GM18870 (cell line): ENCODE results near the gene TARBP2.
"Not testable (repeated sequence)": the region's sequence is repeated elsewhere in the genome, so short reads cannot be mapped to it uniquely, and the experiment has no call there.

Source experiments
- ATAC-seq: cut with Tn5 transposase; IDR thresholded peaks from one replicate; pipeline ENCODE4 v1.9.1; 2021; ENCODE audit warnings: moderate library complexity; ENCODE audit not compliant: unreplicated experiment

TARBP2 gene

DNA sequence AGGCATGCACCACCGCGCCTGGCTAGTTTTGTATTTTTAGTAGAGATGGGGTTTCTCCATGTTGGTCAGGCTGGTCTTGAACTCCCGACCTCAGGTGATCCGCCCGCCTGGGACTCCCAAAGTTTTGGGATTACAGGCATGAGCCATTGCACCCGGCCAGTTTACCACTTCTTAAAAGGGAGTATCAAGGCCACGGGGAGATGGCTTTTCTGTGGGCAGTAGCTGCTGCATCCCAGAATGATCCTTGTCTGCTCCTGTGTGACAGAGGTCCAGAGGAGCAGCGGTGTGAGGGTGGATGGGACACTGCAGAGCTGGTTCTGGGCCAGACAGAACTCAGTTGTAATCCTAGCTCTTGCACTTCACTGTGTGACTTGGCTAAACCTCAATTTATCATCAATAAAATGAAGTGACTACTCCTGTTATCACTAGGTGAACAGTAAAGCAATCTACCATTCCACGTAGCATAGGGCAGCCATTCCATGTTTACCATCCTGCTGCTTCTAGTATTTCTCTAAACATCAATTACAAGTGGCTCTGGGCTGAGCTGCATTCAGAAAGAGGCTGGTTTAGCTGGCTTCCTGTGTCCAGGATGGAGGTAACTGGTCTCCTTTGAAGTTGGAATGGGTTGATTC lies 9.2 kb downstream of the TARBP2 start:
- ATAC-seq: no peak

DNA sequence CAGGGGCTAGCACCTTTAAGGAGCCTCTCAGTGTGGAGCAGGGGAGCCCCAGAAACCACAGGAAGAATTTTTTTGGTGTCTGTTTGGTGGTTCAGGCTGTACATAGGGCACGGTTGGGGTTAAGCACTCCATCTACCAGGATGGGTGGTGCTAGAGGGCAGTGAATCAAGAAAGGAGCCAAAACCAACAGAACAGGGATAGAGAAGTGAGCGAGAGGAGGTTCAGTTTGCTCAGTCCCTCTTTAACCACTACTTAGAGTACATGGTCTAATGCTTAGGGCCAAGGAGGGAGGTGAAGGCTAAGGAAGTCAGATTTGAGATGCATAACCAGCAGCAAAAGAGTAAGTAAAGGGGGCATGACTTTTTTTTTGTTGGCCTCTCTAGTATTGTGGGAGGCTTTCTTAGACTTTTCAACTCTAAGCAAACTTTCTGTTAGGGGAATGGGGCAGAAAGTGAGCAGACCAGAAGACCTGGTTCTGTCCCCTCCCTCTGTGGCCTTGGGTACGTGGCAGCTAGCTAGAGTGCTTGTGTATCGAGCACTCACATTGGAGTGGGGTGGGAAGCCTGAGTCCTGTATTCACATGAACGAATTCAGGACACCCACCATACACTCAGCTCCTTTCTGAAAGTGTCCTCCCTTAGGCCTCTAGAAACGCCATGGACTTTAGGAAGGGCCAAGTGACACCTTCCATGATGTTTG lies 12.8 kb downstream of the TARBP2 start:
- no peak for ATAC-seq

GRCh38 chr12:53514628-53515290 lies 13.7 kb downstream of the TARBP2 start:
- no peak for ATAC-seq

- ATAC-seq: no peak
Measured at GRCh38 chr12:53515291-53515680, 14.2 kb downstream of the TARBP2 start.

- no peak for ATAC-seq
Measured at GRCh38 chr12:53516758-53517455, 15.8 kb downstream of the TARBP2 start.

- no peak for ATAC-seq
Measured at GRCh38 chr12:53518381-53518780, 17.3 kb downstream of the TARBP2 start.

- no peak for ATAC-seq
Measured at GRCh38 chr12:53523131-53523530, 22.0 kb downstream of the TARBP2 start.

DNA sequence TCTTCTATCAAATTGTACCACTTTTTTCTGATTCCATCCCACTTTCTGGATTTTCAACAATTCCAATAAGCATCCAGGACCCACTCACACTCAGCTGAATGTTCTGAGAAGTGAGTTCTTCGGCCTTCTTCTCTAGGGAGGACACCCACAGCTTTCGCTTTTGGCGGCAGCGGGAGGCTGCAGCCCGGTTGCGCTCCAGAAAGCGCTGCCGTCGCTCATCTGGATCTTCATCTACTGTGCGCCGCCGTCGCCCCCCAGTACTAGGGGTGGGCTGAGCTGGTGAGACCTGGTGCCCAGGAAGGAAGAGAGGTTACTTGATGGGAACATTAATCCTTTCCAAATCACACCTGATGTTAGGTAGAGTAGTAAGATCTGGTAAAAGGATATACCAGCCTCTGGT lies 23.4 kb downstream of the TARBP2 start:
- ATAC-seq: no peak

DNA sequence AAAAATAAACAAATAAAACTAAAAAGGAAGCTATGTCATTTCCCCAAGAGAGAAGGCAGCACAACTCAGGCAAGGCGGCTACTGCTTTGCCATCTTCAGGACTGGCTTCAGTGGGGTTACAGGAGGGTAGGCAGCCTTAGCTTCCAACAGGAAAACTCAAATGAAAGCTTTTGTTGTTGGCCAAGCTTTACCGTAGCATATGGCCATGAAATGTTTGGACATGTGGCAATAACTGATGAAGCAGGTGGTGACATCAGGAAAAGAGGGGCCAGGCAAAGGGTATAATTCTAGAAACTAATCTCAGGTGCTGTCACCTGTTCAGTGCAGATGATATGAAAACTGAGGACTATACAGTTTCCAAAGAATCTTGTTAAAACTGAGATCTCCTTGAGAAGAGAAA lies 29.0 kb downstream of the TARBP2 start:
- no peak for ATAC-seq

DNA sequence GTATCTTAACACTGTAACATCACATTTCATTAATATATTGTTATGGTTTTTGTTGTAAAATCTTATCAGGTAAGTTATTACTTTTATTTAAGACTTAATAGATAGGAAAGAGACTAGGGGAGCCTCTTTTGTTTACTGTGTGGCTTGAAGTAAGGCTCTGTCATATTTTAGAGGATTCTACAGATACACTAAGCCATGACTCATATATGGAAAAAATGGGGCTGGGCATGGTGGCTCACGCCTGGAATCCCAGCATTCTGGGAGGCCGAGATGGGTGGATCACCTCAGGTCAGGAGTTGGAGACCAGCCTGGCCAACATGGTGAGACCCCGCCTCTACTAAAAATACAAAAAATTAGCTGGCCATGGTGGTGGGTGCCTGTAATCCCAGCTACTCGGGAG lies 29.8 kb downstream of the TARBP2 start:
- ATAC-seq: no peak

GRCh38 chr12:53532021-53532420 lies 30.9 kb downstream of the TARBP2 start:
- no peak for ATAC-seq

GRCh38 chr12:53532524-53533445 lies 31.7 kb downstream of the TARBP2 start:
- no peak for ATAC-seq

- ATAC-seq: no peak
Measured at GRCh38 chr12:53533471-53533870, 32.4 kb downstream of the TARBP2 start.

GRCh38 chr12:53536962-53537361 lies 35.9 kb downstream of the TARBP2 start:
- ATAC-seq: no peak

GRCh38 chr12:53538209-53538689 lies 37.2 kb downstream of the TARBP2 start:
- ATAC-seq: no peak

- no peak for ATAC-seq
Measured at GRCh38 chr12:53539526-53539925, 38.4 kb downstream of the TARBP2 start.

DNA sequence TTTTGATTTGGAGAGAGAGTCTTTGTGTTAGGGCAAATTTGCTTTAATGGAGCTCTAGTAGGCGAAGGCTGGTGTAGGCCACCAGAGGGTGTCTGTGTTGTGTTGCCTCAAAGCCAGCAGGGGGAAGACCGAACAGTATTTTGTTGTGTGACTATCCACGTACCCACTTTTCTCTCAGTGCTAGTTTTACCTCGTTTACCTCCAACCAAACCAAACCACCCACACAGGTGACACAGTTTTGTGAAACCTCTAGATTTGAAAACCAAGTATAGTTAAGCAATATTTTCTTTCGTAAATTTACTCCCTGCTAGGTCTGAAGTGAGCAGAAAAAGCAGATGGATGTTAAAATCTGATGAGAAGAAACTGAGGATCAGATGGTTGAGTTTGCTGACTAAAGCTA lies 42.5 kb downstream of the TARBP2 start:
- no peak for ATAC-seq

DNA sequence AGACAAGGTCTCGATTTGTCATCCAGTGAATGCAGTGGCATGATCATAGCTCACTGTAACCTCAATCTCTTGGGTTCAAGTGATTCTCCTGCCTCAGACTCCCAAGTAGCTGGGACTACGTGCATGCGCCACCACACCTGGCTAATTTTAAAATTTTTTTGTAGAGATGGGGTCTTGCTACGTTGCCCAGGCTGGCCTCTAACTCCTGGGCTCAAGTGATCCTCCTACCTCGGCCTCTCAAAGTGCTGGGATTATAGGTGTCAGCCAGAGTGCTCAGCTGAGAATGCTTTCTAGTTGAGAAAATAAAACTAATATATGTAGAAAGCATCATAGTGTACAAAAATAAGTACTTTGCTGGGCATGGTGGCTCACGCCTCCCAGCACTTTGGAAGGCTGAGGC lies 47.3 kb downstream of the TARBP2 start:
- not testable (repeated sequence) for ATAC-seq

DNA sequence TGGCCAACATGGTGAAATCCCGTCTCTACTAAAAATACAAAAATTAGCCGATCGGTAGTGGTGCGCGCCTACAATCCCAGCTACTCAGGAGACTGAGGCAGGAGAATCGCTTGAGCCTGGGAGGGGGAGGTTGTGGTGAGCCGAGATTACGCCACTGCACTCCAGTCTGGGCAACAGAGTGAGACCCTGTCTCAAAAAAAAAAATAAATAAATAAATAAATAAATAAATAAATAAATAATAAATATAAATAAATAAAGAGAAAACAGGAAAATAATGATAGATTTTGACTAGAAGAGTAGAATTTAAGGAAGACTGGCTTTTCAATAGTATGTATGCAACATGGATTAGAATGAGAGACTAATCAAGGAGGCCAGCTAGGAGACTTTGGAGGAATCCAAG lies 49.0 kb downstream of the TARBP2 start:
- ATAC-seq: not testable (repeated sequence)

DNA sequence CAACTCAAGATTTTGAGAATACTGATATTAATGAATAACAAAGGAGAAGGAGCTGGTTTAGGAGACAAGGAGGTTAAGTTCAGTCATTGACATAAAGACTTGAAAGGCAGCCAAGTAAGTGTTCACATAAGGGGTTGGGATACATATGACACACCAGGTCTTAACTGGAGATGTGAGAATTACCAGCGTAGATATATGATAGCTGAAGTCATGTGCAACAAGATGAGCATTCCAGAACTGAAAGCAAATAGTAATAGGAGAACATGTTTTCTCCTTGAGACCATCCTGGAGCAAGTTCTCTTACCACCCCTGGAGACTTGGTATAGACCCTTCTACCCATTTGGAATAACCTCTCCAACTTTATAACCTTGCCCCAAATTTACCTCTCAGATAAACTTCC lies 49.5 kb downstream of the TARBP2 start:
- ATAC-seq: no peak
